HG03045 (cell line): Measurements from ENCODE around the gene IFITM1.
"Not testable (repeated sequence)": the region's sequence is repeated elsewhere in the genome, so short reads cannot be mapped to it uniquely, and the experiment has no call there.

Source experiments
- ATAC-seq: cut with Tn5 transposase; IDR thresholded peaks from one replicate; pipeline ENCODE4 v1.9.1; 2021; ENCODE audit warnings: mild to moderate bottlenecking, moderate library complexity; ENCODE audit not compliant: unreplicated experiment

The IFITM1 gene

GRCh38 chr11:340539-341512, 27.0 kb downstream of the IFITM1 start:
- ATAC-seq: no peak

GRCh38 chr11:342328-342727, 28.5 kb downstream of the IFITM1 start:
- no peak for ATAC-seq

- no peak for ATAC-seq
Measured at GRCh38 chr11:344836-345578, 31.2 kb downstream of the IFITM1 start.

- no peak for ATAC-seq
Measured at GRCh38 chr11:346529-346928, 32.7 kb downstream of the IFITM1 start.

- not testable (repeated sequence) for ATAC-seq
Measured at GRCh38 chr11:349270-349954, 35.6 kb downstream of the IFITM1 start.

GRCh38 chr11:350033-350722, 36.3 kb downstream of the IFITM1 start:
- not testable (repeated sequence) for ATAC-seq

- ATAC-seq: no peak
Measured at GRCh38 chr11:350723-351255, 36.9 kb downstream of the IFITM1 start.

GRCh38 chr11:351411-351810, 37.6 kb downstream of the IFITM1 start:
- no peak for ATAC-seq

GRCh38 chr11:352456-353031, 38.7 kb downstream of the IFITM1 start:
- no peak for ATAC-seq

- ATAC-seq: no peak
Measured at GRCh38 chr11:353179-353873, 39.5 kb downstream of the IFITM1 start.

GRCh38 chr11:355581-356458, 42.0 kb downstream of the IFITM1 start:
- ATAC-seq: peak; percentile 65

- no peak for ATAC-seq
Measured at GRCh38 chr11:356610-357009, 42.8 kb downstream of the IFITM1 start.

- ATAC-seq: no peak
Measured at GRCh38 chr11:357582-357981, 43.7 kb downstream of the IFITM1 start.

GRCh38 chr11:358129-358800, 44.4 kb downstream of the IFITM1 start:
- ATAC-seq: no peak

- no peak for ATAC-seq
Measured at GRCh38 chr11:359181-359714, 45.4 kb downstream of the IFITM1 start.

GRCh38 chr11:360326-361280, 46.8 kb downstream of the IFITM1 start:
- no peak for ATAC-seq
